ENCODE measurements around the gene ITGAX.

- TF ChIP-seq, protein P1, sequence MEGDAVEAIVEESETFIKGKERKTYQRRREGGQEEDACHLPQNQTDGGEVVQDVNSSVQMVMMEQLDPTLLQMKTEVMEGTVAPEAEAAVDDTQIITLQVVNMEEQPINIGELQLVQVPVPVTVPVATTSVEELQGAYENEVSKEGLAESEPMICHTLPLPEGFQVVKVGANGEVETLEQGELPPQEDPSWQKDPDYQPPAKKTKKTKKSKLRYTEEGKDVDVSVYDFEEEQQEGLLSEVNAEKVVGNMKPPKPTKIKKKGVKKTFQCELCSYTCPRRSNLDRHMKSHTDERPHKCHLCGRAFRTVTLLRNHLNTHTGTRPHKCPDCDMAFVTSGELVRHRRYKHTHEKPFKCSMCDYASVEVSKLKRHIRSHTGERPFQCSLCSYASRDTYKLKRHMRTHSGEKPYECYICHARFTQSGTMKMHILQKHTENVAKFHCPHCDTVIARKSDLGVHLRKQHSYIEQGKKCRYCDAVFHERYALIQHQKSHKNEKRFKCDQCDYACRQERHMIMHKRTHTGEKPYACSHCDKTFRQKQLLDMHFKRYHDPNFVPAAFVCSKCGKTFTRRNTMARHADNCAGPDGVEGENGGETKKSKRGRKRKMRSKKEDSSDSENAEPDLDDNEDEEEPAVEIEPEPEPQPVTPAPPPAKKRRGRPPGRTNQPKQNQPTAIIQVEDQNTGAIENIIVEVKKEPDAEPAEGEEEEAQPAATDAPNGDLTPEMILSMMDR (IDR thresholded peaks at IDR 0.05; ENCODE audit: insufficient read depth, low read length) = peak; percentile 90
- TF ChIP-seq POLR2AphosphoS5 (IDR thresholded peaks at IDR 0.05; ENCODE audit: low read depth) (peak; percentile 32; the same call in 1 of the 2 replicates), SPI1 (IDR thresholded peaks at IDR 0.05; ENCODE audit: borderline replicate concordance, low read depth) (peak; percentile 20; the same call in 1 of the 2 replicates)
- TF ChIP-seq, protein P2, sequence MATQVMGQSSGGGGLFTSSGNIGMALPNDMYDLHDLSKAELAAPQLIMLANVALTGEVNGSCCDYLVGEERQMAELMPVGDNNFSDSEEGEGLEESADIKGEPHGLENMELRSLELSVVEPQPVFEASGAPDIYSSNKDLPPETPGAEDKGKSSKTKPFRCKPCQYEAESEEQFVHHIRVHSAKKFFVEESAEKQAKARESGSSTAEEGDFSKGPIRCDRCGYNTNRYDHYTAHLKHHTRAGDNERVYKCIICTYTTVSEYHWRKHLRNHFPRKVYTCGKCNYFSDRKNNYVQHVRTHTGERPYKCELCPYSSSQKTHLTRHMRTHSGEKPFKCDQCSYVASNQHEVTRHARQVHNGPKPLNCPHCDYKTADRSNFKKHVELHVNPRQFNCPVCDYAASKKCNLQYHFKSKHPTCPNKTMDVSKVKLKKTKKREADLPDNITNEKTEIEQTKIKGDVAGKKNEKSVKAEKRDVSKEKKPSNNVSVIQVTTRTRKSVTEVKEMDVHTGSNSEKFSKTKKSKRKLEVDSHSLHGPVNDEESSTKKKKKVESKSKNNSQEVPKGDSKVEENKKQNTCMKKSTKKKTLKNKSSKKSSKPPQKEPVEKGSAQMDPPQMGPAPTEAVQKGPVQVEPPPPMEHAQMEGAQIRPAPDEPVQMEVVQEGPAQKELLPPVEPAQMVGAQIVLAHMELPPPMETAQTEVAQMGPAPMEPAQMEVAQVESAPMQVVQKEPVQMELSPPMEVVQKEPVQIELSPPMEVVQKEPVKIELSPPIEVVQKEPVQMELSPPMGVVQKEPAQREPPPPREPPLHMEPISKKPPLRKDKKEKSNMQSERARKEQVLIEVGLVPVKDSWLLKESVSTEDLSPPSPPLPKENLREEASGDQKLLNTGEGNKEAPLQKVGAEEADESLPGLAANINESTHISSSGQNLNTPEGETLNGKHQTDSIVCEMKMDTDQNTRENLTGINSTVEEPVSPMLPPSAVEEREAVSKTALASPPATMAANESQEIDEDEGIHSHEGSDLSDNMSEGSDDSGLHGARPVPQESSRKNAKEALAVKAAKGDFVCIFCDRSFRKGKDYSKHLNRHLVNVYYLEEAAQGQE (IDR thresholded peaks at IDR 0.05; ENCODE audit: insufficient replicate concordance, low read depth) = no peak
Measured at GRCh38 chr16:31382485-31383161, 27.6 kb downstream of the ITGAX start.
